ENCODE data around the gene TRIM8. TPM values are rescaled to one million over a fixed set of nuclear protein-coding genes. Genes with fewer than 3 reads are reported as not detected.
A peak's percentile ranks its signal among the peaks of the same experiment; 100 is the strongest.
"Not testable (repeated sequence)": the region's sequence is repeated elsewhere in the genome, so short reads cannot be mapped to it uniquely, and the experiment has no call there.

The TRIM8 gene
- total RNA-seq, 3 donors from 2014 or later (not counting 1 experiment from before 2014, with no cell fraction given), result 81.9 to 87.8 (median 86.2) TPM

DNA sequence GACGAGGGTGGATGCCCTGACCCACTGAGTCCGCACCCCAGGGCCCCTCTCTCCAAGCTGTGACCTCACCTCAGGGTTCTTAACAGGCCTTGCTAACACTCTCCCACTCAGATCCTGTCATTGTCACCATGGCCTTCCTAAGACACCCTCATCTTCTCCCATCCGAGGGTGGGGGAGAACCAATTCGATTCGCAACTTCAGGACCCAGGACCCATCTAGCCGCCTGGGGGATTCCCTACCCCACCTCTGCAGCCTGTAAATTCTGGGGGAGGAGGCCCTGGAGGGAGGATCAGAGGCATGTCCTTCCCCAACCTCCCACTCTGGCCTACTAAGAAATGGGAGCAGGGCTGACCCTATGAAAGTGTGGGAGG, 17.4 kb downstream of the TRIM8 start:
- Mint-ChIP-seq H3K27ac (peak overlapping the region; percentile 74 to 89), H3K4me3 (peak overlapping the region; percentile 75), H3K9me3 (no peaks in the 10 kb centered on the region), H3K36me3 (no peaks in the 10 kb centered on the region), H3K4me1 (peaks cover 11 to 35% of the 10 kb centered on the region in 2 donors), H3K27me3 (ENCODE audit: low read depth in 2 of 2) (no peaks in the 10 kb centered on the region)
- Histone ChIP-seq H3K9me3 (ENCODE audit: control insufficient read depth, insufficient read depth, low read length) (no peaks in the 10 kb centered on the region), H3K27me3 (ENCODE audit: control insufficient read depth, insufficient read depth, low read length) (no peaks in the 10 kb centered on the region), H3K27ac (ENCODE audit: low read length) (peak overlapping the region; percentile 65), H3K36me3 (ENCODE audit: control insufficient read depth, insufficient read depth, low read length) (peaks cover 20% of the 10 kb centered on the region), H3K4me3 (ENCODE audit: low read length) (no peak overlapping the region), H3K4me1 (ENCODE audit: control insufficient read depth, insufficient read depth, low read length) (peaks cover 39% of the 10 kb centered on the region)
- TF ChIP-seq, protein P1, sequence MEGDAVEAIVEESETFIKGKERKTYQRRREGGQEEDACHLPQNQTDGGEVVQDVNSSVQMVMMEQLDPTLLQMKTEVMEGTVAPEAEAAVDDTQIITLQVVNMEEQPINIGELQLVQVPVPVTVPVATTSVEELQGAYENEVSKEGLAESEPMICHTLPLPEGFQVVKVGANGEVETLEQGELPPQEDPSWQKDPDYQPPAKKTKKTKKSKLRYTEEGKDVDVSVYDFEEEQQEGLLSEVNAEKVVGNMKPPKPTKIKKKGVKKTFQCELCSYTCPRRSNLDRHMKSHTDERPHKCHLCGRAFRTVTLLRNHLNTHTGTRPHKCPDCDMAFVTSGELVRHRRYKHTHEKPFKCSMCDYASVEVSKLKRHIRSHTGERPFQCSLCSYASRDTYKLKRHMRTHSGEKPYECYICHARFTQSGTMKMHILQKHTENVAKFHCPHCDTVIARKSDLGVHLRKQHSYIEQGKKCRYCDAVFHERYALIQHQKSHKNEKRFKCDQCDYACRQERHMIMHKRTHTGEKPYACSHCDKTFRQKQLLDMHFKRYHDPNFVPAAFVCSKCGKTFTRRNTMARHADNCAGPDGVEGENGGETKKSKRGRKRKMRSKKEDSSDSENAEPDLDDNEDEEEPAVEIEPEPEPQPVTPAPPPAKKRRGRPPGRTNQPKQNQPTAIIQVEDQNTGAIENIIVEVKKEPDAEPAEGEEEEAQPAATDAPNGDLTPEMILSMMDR (IDR thresholded peaks at IDR 0.05), result no peak
- WGBS (ENCODE audit: insufficient coverage), result 47% methylated on average over 5 of the region's 6 CpGs
- DNase-seq (no peak), ATAC-seq (peak; percentile 27 to 45 (median 35))
- intact Hi-C loops (cut with micrococcal nuclease), result loop anchor here (1.0 to 5.0 kb wide), 3 partner anchors 13 to 51 kb away; partner anchors contain the start of genes ARL3 and SFXN2

DNA sequence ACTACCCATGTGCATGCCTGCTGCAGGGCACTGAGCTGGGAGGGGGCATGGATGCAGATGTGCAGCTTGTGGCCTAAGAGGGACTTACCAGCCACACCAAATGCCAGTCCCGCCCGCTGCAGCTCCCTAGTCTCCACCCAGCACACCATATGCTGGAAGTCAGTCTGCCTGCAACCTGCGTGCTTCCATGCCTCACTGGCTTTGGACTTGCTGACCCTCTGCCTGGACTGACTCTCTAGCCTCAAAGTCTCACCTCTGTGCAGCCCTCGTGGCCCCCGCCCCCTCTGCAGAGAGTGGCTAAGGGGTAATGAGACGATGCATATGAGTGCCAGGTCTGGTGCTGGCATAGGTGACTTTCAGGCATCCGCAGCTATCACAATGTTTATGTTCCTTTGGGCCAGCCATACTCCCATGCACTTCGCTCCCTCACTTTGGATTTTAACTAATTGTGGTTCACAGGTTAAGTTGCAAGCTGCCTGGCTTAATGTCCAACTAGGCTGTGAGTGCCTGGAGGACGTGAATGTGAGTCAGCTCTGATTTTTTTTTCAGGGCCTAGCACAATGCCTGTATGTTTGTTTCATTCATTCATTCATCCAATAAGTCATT, 21.7 kb downstream of the TRIM8 start:
- WGBS (ENCODE audit: insufficient coverage), result 92% methylated on average over 9 of the region's 9 CpGs
- H3K27me3 ChIP-seq (ENCODE audit: control insufficient read depth, insufficient read depth, low read length), result no peaks in the 10 kb centered on the region
- H3K27ac Mint-ChIP-seq, result no peak overlapping the region
- peaks cover 21% of the 10 kb centered on the region for H3K4me1 ChIP-seq (ENCODE audit: control insufficient read depth, insufficient read depth, low read length)
- ATAC-seq (no peak), DNase-seq (no peak)
- H3K36me3 Mint-ChIP-seq, result no peaks in the 10 kb centered on the region
- no peak overlapping the region for H3K27ac ChIP-seq (ENCODE audit: low read length)
- H3K36me3 ChIP-seq (ENCODE audit: control insufficient read depth, insufficient read depth, low read length), result no peaks in the 10 kb centered on the region
- H3K4me3 Mint-ChIP-seq, result no peak overlapping the region
- H3K9me3 Mint-ChIP-seq, result no peaks in the 10 kb centered on the region
- no peaks in the 10 kb centered on the region for H3K9me3 ChIP-seq (ENCODE audit: control insufficient read depth, insufficient read depth, low read length)
- no peak overlapping the region for H3K4me3 ChIP-seq (ENCODE audit: low read length)
- intact Hi-C loops (cut with micrococcal nuclease), result no loop called here
- peaks cover 0 to 20% of the 10 kb centered on the region in 2 donors for H3K4me1 Mint-ChIP-seq
- TF ChIP-seq, protein P1 (IDR thresholded peaks at IDR 0.05), result no peak
- no peaks in the 10 kb centered on the region for H3K27me3 Mint-ChIP-seq (ENCODE audit: low read depth in 2 of 2)

DNA sequence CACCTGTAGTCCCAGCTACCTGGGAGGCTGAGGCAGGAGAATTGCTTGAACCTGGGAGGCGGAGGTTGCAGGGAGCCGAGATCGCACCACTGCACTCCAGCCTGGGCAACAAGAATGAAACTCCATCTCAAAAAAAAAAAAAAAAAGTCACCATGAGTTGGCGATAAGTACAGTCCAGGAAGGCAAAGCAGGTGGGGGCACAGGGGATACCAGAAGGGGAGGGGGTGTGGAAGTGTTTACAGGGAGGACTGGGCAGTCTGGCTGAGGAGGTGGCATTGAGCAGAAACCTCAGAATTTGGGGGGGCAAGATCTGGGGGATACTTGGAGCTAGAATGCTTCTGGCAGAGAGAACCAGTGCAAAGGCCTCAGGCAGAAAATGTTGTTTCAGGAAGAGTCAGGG, 23.1 kb downstream of the TRIM8 start:
- H3K9me3 Mint-ChIP-seq; H3K4me1 ChIP-seq (ENCODE audit: control insufficient read depth, insufficient read depth, low read length); H3K9me3 ChIP-seq (ENCODE audit: control insufficient read depth, insufficient read depth, low read length); H3K27me3 ChIP-seq (ENCODE audit: control insufficient read depth, insufficient read depth, low read length); intact Hi-C loops (cut with micrococcal nuclease); ATAC-seq; H3K36me3 Mint-ChIP-seq; H3K27me3 Mint-ChIP-seq (ENCODE audit: low read depth in 2 of 2); H3K36me3 ChIP-seq (ENCODE audit: control insufficient read depth, insufficient read depth, low read length); H3K4me3 Mint-ChIP-seq; DNase-seq; H3K27ac ChIP-seq (ENCODE audit: low read length); H3K4me3 ChIP-seq (ENCODE audit: low read length): not testable (repeated sequence)
- WGBS (ENCODE audit: insufficient coverage), result 92% methylated on average over 4 of the region's 4 CpGs
- H3K27ac Mint-ChIP-seq, result peak overlapping the region in 1 of 2 donors; percentile 22
- peaks cover 0 to 11% of the 10 kb centered on the region in 2 donors for H3K4me1 Mint-ChIP-seq

DNA sequence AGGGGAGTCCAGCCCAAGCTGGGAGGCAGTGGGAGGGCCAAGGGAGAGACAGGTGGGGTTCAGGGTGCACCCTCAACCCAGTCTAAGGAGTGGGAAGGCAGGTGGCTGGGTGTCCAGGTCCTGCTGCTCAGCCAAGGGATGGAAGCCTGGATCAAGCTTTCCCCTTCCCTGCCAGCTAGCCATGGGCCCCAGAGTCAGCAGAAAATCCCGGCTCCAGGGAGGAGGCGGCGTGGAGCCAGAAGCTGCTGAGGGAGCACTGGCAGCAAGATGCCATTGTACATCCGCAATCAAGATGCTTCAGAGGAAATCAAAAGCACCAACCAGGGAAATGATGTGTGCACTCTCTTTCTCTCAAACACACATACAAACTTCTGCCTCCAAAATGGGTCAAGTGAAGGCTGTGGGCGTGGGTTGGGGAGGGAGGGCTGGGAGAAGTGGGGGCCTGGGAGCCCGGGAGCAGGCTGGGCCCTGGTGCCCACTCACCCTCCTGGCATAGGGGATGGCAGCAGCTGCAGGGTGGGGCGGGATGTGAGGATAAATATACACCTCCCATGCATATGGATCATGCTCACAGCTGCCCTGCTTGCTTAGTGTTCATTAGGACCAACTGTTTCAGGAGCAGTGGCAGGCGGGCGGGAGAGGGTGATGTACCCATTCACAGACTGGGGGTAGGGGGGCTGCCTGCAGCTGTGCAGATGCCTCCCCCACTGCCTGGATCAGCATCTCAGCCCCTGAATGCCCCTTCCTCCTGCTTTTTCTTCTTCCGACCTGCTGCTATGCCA, 24.2 kb downstream of the TRIM8 start:
- H3K9me3 Mint-ChIP-seq, result no peaks in the 10 kb centered on the region
- ATAC-seq (no peak), DNase-seq (peak in 1 of 2 donors; percentile 31)
- H3K27ac Mint-ChIP-seq, result peak overlapping the region in 1 of 2 donors; percentile 22
- no peak overlapping the region for H3K4me3 Mint-ChIP-seq
- Histone ChIP-seq H3K36me3 (ENCODE audit: control insufficient read depth, insufficient read depth, low read length) (no peaks in the 10 kb centered on the region), H3K4me1 (ENCODE audit: control insufficient read depth, insufficient read depth, low read length) (peaks cover 12% of the 10 kb centered on the region), H3K27me3 (ENCODE audit: control insufficient read depth, insufficient read depth, low read length) (no peaks in the 10 kb centered on the region), H3K4me3 (ENCODE audit: low read length) (no peak overlapping the region), H3K9me3 (ENCODE audit: control insufficient read depth, insufficient read depth, low read length) (no peaks in the 10 kb centered on the region), H3K27ac (ENCODE audit: low read length) (no peak overlapping the region)
- no peaks in the 10 kb centered on the region for H3K36me3 Mint-ChIP-seq
- WGBS (ENCODE audit: insufficient coverage), result 91% methylated on average over 9 of the region's 10 CpGs
- TF ChIP-seq, protein P1 (IDR thresholded peaks at IDR 0.05), result no peak
- intact Hi-C loops (cut with micrococcal nuclease), result no loop called here
- H3K4me1 Mint-ChIP-seq, result peaks cover 2 to 15% of the 10 kb centered on the region in 2 donors
- no peaks in the 10 kb centered on the region for H3K27me3 Mint-ChIP-seq (ENCODE audit: low read depth in 2 of 2)

All from natural killer cell (primary cell).